Stimulated activated CD8-positive, alpha-beta memory T cell treated with anti-CD3 and anti-CD28 coated beads, Interleukin-2, amount 100 ng/mL, for 48 hours (primary cell): ENCODE measurements around the gene SCT.

Source experiments
- DNase-seq, 2 donors: peaks; one replicate each; pipeline ENCODE4 v3.0.0-alpha.2; 2020; ENCODE audit warnings: low read depth in 2 of 2

Gene SCT

GRCh38 chr11:643849-644738, 17.1 kb upstream of the SCT start:
- no peak for DNase-seq

- no peak for DNase-seq
Measured at GRCh38 chr11:643366-643765, 16.4 kb upstream of the SCT start.

- DNase-seq, result no peak
Measured at GRCh38 chr11:641806-642370, 14.9 kb upstream of the SCT start.

- DNase-seq, result no peak
Measured at GRCh38 chr11:640021-640706, 13.2 kb upstream of the SCT start.

DNA sequence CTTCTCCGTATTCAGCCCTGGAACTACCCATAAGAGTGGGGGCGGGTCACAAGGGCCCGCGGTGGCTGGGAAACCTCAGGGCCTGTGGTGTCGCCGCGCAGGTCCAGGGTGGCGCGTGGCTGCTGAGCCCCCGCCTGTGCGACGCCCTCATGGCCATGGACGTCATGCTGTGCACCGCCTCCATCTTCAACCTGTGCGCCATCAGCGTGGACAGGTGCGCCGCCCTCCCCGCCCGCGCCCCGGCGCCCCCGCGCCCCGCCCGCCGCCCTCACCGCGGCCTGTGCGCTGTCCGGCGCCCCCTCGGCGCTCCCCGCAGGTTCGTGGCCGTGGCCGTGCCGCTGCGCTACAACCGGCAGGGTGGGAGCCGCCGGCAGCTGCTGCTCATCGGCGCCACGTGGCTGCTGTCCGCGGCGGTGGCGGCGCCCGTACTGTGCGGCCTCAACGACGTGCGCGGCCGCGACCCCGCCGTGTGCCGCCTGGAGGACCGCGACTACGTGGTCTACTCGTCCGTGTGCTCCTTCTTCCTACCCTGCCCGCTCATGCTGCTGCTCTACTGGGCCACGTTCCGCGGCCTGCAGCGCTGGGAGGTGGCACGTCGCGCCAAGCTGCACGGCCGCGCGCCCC, 12.5 kb upstream of the SCT start:
- DNase-seq, result no peak

DNA sequence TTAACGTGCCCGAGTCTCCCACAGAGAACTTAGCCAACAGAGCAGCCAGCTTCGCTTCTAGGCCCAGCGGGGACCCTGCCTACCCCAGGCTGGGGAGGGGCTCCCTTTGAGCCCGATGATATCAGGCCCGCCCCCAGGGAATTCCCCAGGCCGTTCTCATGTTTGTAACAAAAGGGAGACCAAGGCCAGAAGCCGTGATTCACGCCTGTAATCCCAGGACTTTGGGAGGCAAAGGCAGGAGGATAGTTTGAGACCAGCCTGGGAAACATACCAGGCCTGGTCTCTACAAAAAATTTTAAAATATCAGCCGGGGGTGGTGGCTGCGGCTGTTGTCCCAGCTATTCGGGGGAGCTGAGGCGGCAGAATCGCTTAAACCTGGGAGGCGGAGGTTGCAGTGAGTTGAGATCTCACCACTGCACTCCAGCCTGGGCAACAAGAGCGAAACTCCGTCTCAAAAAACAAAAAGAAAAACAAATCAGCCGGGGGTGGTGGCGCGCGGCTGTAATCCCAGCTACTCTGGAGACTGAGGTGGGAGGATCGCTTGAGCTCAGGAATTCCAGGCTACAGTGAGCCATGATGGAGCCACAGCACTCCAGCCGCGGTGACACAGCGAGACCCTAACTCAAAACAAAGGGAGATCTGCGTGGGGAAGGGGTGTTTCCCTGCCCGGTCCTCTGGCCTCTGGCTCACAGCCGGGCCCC, 11.8 kb upstream of the SCT start:
- no peak for DNase-seq

- no peak for DNase-seq
Measured at GRCh38 chr11:637593-638521, 10.9 kb upstream of the SCT start.

- DNase-seq, result no peak
Measured at GRCh38 chr11:637333-637592, 10.3 kb upstream of the SCT start.

GRCh38 chr11:636511-637332, 9.7 kb upstream of the SCT start, which contains the start of gene DRD4:
TSS of gene DRD4 (plus strand) at chr11:637269. CDS start at chr11:637305, 36 bp downstream.
- DNase-seq, result no peak

DNA sequence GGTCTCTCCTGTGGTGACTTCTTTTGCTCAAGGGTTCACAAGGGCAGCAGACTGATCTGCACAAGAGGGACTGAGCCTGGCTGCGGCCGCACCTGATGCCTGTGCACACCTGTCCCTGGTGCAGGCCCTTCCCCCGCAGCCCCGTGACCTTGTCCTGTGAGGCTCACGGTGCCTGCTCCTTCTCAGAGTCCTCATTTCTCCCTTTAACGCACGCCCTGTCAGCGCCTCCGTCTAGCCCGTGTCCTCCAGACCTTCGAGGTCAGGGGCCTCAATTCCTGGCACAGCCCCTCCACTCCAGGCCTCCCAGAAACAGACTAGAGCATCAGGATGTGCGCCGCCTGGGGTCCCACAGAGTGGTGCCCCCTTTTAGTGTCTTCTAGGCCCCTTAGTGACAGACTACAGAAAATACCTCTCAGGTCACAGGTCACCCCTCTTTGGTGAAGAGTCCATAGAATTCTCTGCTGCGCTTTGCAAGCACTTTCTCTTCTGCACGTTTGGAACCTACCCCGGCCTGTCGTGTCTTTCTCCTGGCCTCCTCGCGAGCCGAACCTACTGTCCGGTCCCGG, 9.0 kb upstream of the SCT start:
- no peak for DNase-seq

- DNase-seq, result no peak
Measured at GRCh38 chr11:630871-631270, 3.9 kb upstream of the SCT start.

DNA sequence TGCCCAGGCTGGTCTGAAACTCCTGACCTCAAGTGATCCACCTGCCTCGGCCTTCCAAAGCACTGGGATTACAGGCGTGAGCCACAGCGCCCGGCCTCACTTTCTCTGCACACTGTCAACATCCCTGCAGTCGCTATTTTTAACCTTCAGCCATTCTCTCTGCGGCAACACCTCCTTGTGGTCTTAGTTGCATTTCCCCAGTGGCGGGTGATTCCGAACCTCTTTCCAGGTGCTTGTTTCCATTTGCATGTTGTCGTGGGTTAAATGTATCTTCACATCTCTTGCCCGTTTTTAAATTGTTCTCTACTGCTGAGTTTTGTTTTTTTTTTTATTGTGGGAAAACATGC, 2.2 kb upstream of the SCT start:
- no peak for DNase-seq

- DNase-seq, result no peak
Measured at GRCh38 chr11:628056-628455, 1.1 kb upstream of the SCT start.

DNA sequence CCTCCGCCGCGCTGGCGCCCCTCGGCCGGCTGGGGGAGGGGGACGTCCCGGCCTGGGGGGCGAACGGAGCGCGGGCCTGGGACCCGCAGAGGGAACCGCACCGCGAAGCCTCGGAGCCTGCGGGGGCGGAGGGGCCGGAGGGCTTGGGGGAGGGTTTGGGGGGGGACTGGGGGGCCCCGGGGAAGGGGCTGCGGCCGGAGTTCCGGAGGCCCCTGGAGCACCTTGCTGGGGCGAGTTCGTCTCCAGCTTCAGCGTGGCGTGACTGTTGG, 261 bp upstream of the SCT start:
- DNase-seq, result no peak

- DNase-seq, result no peak
Measured at GRCh38 chr11:625636-626268, 1.2 kb downstream of the SCT start.

DNA sequence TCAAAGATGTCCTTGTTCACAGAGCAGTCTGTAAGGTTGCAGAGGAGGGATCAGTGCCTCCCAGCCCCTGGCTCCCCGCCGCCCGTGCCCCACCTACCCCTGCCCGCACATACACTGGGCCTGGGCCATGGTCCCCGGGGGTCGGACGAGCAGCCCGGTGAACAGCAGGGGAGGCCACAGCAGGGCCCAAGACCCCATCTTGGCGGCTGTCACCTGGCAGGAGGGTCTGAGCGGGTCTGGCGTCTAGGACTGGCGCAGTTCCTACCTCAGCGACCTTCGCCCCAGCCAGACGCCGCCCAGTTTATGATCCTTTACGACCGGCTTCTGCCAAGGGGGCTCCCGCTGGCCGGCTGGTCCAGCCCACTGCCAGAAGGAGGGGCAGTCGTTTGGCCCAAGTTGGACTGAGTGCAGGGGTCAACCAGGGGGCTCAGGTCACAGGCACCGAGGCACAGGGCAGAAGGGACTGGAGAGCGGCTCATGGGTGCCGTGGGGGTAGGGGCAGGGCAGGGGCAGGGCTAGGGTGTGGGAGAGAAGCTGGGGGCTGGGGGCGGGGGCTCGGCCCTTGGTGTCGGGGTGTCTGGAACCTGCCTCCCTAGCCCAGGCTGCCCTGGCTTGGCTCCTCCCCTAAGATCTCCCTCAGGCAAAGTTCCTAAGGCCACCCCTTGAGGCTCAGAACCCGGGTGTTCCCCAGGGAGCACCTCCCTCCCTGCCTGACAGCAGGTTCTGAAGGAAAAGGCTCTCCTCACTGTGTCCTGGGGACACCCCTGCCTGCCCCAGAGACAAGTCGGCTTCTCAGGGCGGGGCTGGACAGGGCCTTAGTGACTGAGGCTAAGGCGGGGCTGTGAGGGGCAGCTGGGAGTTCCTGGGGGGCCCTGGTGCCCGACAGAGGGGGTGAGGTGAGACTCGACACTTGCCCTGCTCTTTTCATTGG, 2.0 kb downstream of the SCT start, which contains the start of gene CDHR5:
Gene CDHR5, minus strand, starts transcription at position 251 of the 931 bp plus-strand sequence. Its CDS starts 53 bp downstream, at position 198.
- DNase-seq, result no peak

- no peak for DNase-seq
Measured at GRCh38 chr11:623999-624704, 2.8 kb downstream of the SCT start.
